ENCODE data around the gene NABP2.
"Not testable (repeated sequence)": the region's sequence is repeated elsewhere in the genome, so short reads cannot be mapped to it uniquely, and the experiment has no call there.

Gene NABP2

DNA sequence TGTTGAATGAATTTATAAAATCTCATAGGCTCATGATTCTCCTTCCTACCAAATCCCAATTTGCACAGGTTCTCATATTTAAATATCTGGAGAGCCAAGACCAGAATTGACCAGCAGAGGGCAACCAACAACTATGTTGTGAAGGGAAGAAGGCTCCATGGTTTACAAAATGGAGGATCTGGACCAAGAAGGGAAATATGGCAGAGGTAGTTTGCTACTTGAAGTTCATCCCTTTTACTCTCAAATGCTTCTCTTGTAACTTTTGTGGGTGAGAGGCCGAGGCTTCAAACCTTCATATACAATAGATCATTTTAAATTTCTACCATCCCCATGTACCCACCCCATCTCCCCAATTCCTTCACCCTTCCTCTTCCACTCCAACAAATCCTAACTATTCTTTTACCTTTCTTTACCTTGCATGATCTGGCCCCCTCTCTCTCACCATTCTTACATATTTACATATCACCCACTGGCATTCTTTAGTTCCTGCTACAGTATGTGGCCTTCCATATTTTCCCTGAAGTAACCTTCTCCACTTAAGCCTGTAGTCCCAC is 31.0 kb upstream of the NABP2 start:
- no peak overlapping the region for H3K4me3 ChIP-seq (ENCODE audit: low read depth in 1 of 2, low read length in 2 of 2)
- ATAC-seq (ENCODE audit: insufficient read depth, low read depth), result peak; percentile 22; the same call in 1 of the 3 replicates
- peaks cover 3% of the 10 kb centered on the region for H4K20me1 ChIP-seq (ENCODE audit: insufficient read depth, low read length)
- no peak overlapping the region for H3K9ac ChIP-seq (ENCODE audit: low read depth, low read length)
- H2AFZ ChIP-seq (ENCODE audit: low read depth, low read length), result peak overlapping the region; percentile 84
- TF ChIP-seq EZH2 (IDR thresholded peaks at IDR 0.05; ENCODE audit: borderline replicate concordance, low read depth, low read length, severe bottlenecking), result no peak
- TF ChIP-seq, protein P1, sequence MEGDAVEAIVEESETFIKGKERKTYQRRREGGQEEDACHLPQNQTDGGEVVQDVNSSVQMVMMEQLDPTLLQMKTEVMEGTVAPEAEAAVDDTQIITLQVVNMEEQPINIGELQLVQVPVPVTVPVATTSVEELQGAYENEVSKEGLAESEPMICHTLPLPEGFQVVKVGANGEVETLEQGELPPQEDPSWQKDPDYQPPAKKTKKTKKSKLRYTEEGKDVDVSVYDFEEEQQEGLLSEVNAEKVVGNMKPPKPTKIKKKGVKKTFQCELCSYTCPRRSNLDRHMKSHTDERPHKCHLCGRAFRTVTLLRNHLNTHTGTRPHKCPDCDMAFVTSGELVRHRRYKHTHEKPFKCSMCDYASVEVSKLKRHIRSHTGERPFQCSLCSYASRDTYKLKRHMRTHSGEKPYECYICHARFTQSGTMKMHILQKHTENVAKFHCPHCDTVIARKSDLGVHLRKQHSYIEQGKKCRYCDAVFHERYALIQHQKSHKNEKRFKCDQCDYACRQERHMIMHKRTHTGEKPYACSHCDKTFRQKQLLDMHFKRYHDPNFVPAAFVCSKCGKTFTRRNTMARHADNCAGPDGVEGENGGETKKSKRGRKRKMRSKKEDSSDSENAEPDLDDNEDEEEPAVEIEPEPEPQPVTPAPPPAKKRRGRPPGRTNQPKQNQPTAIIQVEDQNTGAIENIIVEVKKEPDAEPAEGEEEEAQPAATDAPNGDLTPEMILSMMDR (IDR thresholded peaks at IDR 0.05; ENCODE audit: borderline replicate concordance, extremely low read depth, low read length, poor library complexity, severe bottlenecking), result peak; percentile 92
- peaks cover 32% of the 10 kb centered on the region for H3K4me1 ChIP-seq (ENCODE audit: insufficient read depth, low read length)
- peak overlapping the region; percentile 35; the same call in 1 of the 2 replicates for H3K4me2 ChIP-seq (ENCODE audit: insufficient read depth, low read length)
- H3K36me3 ChIP-seq (ENCODE audit: insufficient read depth, low read length), result peaks cover under 1% of the 10 kb centered on the region; the same call in 1 of the 2 replicates
- peak; percentile 83 for DNase-seq
- H3K27me3 ChIP-seq (ENCODE audit: insufficient read depth, low read length, poor library complexity), result no peaks in the 10 kb centered on the region
- H3K27ac ChIP-seq (ENCODE audit: low read length), result peak overlapping the region; percentile 15
- no peaks in the 10 kb centered on the region for H3K9me3 ChIP-seq (ENCODE audit: insufficient read depth, low read length, severe bottlenecking)
- peaks cover 28% of the 10 kb centered on the region for H3K79me2 ChIP-seq (ENCODE audit: insufficient read depth, low read length)

DNA sequence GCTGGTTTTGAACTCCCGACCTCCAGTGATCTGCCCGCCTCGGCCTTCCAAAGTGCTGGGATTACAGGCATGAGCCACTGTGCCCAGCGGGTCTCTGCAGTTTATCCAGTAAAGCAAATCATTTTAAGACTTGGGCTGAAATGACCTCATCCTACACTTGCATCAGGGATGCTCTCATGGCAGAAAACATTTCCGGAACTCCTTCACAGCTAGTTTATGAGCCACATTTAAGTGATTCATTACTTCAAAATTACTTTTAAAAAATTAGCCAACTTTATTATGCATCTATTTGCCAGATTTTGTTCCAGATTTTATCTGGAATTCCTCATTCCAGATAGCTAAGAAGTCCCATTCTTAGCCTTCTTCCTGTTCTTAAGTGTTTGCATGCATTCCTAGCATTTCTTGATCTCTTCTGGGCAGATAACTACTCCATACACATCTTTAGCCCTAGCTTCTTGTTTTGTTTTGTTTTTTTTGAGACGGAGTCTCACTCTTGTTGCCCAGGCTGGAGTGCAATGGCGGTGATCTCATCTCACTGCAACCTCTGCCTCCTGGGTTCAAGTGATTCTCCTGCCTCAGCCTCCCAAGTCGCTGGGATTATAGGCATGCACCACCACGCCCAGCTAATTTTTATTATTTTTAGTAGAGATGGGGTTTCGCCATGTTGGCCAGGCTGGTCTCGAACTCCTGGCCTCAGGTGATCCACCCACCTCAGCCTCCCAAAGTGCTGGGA is 27.2 kb upstream of the NABP2 start:
- not testable (repeated sequence) for H2AFZ ChIP-seq (ENCODE audit: low read depth, low read length); H3K4me3 ChIP-seq (ENCODE audit: low read depth in 1 of 2, low read length in 2 of 2); DNase-seq

DNA sequence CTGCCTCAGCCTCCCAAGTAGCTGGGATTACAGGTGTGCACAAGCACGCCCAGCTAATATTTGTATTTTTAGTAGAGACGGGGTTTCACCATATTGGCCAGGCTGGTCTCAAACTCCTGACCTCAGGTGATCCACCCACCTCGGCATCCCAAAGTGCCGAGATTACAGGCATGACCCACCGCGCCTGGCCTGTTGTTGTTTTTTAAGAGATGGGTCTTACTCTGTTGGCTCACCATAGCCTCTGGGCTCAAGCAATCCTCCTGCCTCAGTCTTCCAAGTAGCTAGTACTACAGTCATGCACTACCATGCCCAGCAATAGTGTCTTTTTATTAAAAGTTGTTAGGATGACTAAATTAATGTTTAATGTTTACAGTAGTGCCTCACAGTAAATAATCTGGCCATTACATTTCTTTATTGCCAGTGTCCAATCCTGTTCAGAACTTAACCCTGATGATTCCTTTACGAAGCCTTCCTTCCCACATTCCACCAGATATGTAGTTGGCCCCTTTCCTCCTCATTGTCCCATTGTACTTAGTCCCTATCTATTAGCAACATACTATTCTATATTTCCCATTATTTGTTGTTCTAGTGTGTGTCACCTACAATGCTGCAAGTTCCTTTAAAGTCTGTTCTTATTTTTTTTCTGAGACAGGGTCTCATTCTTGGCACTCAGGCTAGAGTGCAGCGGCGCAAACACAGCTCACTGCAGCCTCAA is 26.1 kb upstream of the NABP2 start:
- no peaks in the 10 kb centered on the region for H3K27me3 ChIP-seq (ENCODE audit: insufficient read depth, low read length, poor library complexity)
- H2AFZ ChIP-seq (ENCODE audit: low read depth, low read length), result no peak overlapping the region
- no peak overlapping the region for H3K9ac ChIP-seq (ENCODE audit: low read depth, low read length)
- H3K4me2 ChIP-seq (ENCODE audit: insufficient read depth, low read length), result no peak overlapping the region
- TF ChIP-seq EZH2 (IDR thresholded peaks at IDR 0.05; ENCODE audit: borderline replicate concordance, low read depth, low read length, severe bottlenecking), result no peak
- TF ChIP-seq, protein P1 (IDR thresholded peaks at IDR 0.05; ENCODE audit: borderline replicate concordance, extremely low read depth, low read length, poor library complexity, severe bottlenecking), result no peak
- no peak for ATAC-seq (ENCODE audit: insufficient read depth, low read depth)
- H3K27ac ChIP-seq (ENCODE audit: low read length), result no peak overlapping the region
- H3K9me3 ChIP-seq (ENCODE audit: insufficient read depth, low read length, severe bottlenecking), result no peaks in the 10 kb centered on the region
- no peaks in the 10 kb centered on the region for H3K79me2 ChIP-seq (ENCODE audit: insufficient read depth, low read length)
- peaks cover 5% of the 10 kb centered on the region for H3K4me1 ChIP-seq (ENCODE audit: insufficient read depth, low read length)
- no peaks in the 10 kb centered on the region for H4K20me1 ChIP-seq (ENCODE audit: insufficient read depth, low read length)
- no peaks in the 10 kb centered on the region for H3K36me3 ChIP-seq (ENCODE audit: insufficient read depth, low read length)
- no peak for DNase-seq
- H3K4me3 ChIP-seq (ENCODE audit: low read depth in 1 of 2, low read length in 2 of 2), result no peak overlapping the region

More for the DNA sequence above, 27.2 kb upstream of the NABP2 start:
- not testable (repeated sequence) for ATAC-seq (ENCODE audit: insufficient read depth, low read depth); H4K20me1 ChIP-seq (ENCODE audit: insufficient read depth, low read length); H3K9me3 ChIP-seq (ENCODE audit: insufficient read depth, low read length, severe bottlenecking); H3K27me3 ChIP-seq (ENCODE audit: insufficient read depth, low read length, poor library complexity); H3K4me2 ChIP-seq (ENCODE audit: insufficient read depth, low read length); H3K36me3 ChIP-seq (ENCODE audit: insufficient read depth, low read length); H3K79me2 ChIP-seq (ENCODE audit: insufficient read depth, low read length); H3K4me1 ChIP-seq (ENCODE audit: insufficient read depth, low read length); H3K9ac ChIP-seq (ENCODE audit: low read depth, low read length); H3K27ac ChIP-seq (ENCODE audit: low read length)

DNA sequence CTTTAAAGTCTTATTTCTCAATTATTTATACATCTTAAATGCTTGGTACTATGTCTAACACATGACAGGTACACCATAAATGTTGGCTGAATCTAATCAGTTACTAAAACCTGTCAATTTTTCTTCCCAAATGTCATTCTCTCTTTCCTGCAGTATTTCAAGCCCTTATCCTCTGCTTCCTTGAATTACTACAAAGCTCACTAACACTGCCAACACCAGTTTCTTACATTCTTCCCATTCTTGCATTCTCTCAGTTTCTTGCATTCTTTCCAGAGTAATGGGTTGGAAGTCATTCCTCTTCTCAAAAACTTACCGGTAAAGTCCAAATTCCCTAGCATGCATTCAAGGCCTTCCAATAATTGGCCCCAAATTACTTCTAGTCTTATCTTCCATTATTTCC is 25.3 kb upstream of the NABP2 start:
- Histone ChIP-seq H3K4me2 (ENCODE audit: insufficient read depth, low read length) (no peak overlapping the region), H3K27me3 (ENCODE audit: insufficient read depth, low read length, poor library complexity) (no peaks in the 10 kb centered on the region), H3K79me2 (ENCODE audit: insufficient read depth, low read length) (no peaks in the 10 kb centered on the region), H3K9ac (ENCODE audit: low read depth, low read length) (no peak overlapping the region), H3K4me3 (ENCODE audit: low read depth in 1 of 2, low read length in 2 of 2) (no peak overlapping the region), H3K4me1 (ENCODE audit: insufficient read depth, low read length) (no peaks in the 10 kb centered on the region), H4K20me1 (ENCODE audit: insufficient read depth, low read length) (no peaks in the 10 kb centered on the region), H3K9me3 (ENCODE audit: insufficient read depth, low read length, severe bottlenecking) (no peaks in the 10 kb centered on the region), H3K36me3 (ENCODE audit: insufficient read depth, low read length) (no peaks in the 10 kb centered on the region), H3K27ac (ENCODE audit: low read length) (no peak overlapping the region), H2AFZ (ENCODE audit: low read depth, low read length) (no peak overlapping the region)
- ATAC-seq (ENCODE audit: insufficient read depth, low read depth) (no peak), DNase-seq (no peak)
- TF ChIP-seq, protein P1 (IDR thresholded peaks at IDR 0.05; ENCODE audit: borderline replicate concordance, extremely low read depth, low read length, poor library complexity, severe bottlenecking), result no peak
- no peak for TF ChIP-seq EZH2 (IDR thresholded peaks at IDR 0.05; ENCODE audit: borderline replicate concordance, low read depth, low read length, severe bottlenecking)

Data from DND-41 (cell line).